Effector memory CD8-positive, alpha-beta T cell (primary cell): Measurements from ENCODE around the gene SYCE3.

Experiments
- ATAC-seq: fragments of 150-1000 bp; cut with Tn5 transposase; replicated peaks from 2 replicates; pipeline ENCODE4 v1.10.0; 2021; ENCODE audit warnings: mild to moderate bottlenecking, moderate library complexity
- DNase-seq, 3 experiments: peaks; one replicate each; pipeline ENCODE4 v3.0.0; 2021
- H3K27ac Mint-ChIP-seq, 2 donors: one replicate each; pipeline ENCODE4 v1.8.0; 2022; ENCODE audit warnings: mild to moderate bottlenecking in 2 of 2, mixed read lengths in 2 of 2, moderate library complexity in 2 of 2
- H3K27me3 Mint-ChIP-seq, 2 donors: one replicate each; pipeline ENCODE4 v1.8.0; 2022; ENCODE audit warnings: mixed read lengths in 2 of 2
- H3K36me3 Mint-ChIP-seq: one replicate; pipeline ENCODE4 v1.8.0; 2022; ENCODE audit warnings: mild to moderate bottlenecking, moderate library complexity, mixed read lengths; ENCODE audit not compliant: insufficient read depth
- H3K4me1 Mint-ChIP-seq, 2 donors: one replicate each; pipeline ENCODE4 v1.8.0; 2022; ENCODE audit warnings: low read depth in 2 of 2, mixed read lengths in 2 of 2
- H3K4me3 Mint-ChIP-seq, 2 donors: one replicate each; pipeline ENCODE4 v1.8.0; 2022; ENCODE audit warnings: mild to moderate bottlenecking in 2 of 2, mixed read lengths in 2 of 2, moderate library complexity in 2 of 2
- H3K9me3 Mint-ChIP-seq, 2 donors: one replicate each; pipeline ENCODE4 v1.8.0; 2022; ENCODE audit warnings: mixed read lengths in 2 of 2

The SYCE3 gene

GRCh38 chr22:50585781-50586180, 23.1 kb upstream of the SYCE3 start:
- H3K27me3 Mint-ChIP-seq, result no peaks in the 10 kb centered on the region
- H3K36me3 Mint-ChIP-seq, result peaks cover 14% of the 10 kb centered on the region
- no peak for ATAC-seq
- H3K27ac Mint-ChIP-seq, result no peak overlapping the region
- H3K4me3 Mint-ChIP-seq, result no peak overlapping the region
- no peak for DNase-seq
- no peaks in the 10 kb centered on the region for H3K9me3 Mint-ChIP-seq
- H3K4me1 Mint-ChIP-seq, result peaks cover 5 to 10% of the 10 kb centered on the region in 2 donors

GRCh38 chr22:50585238-50585637, 22.5 kb upstream of the SYCE3 start:
- Mint-ChIP-seq H3K4me3 (no peak overlapping the region), H3K4me1 (peaks cover 5 to 11% of the 10 kb centered on the region in 2 donors), H3K9me3 (no peaks in the 10 kb centered on the region), H3K36me3 (peaks cover 18% of the 10 kb centered on the region), H3K27ac (no peak overlapping the region), H3K27me3 (no peaks in the 10 kb centered on the region)
- ATAC-seq (no peak), DNase-seq (no peak)

GRCh38 chr22:50584106-50585096, 21.7 kb upstream of the SYCE3 start:
- peak overlapping the region; percentile 88 to 91 for H3K4me3 Mint-ChIP-seq
- ATAC-seq, result no peak

GRCh38 chr22:50583294-50583861, 20.7 kb upstream of the SYCE3 start:
- H3K36me3 Mint-ChIP-seq, result peaks cover 18% of the 10 kb centered on the region
- ATAC-seq (peak; percentile 14), DNase-seq (no peak)
- H3K27me3 Mint-ChIP-seq, result no peaks in the 10 kb centered on the region
- peak overlapping the region; percentile 88 to 91 for H3K4me3 Mint-ChIP-seq
- H3K9me3 Mint-ChIP-seq, result no peaks in the 10 kb centered on the region
- H3K4me1 Mint-ChIP-seq, result peaks cover 5 to 12% of the 10 kb centered on the region in 2 donors
- H3K27ac Mint-ChIP-seq, result peak overlapping the region; percentile 96

More at GRCh38 chr22:50584106-50585096, 21.7 kb upstream of the SYCE3 start:
- no peak for DNase-seq
- Mint-ChIP-seq H3K27ac (no peak overlapping the region), H3K36me3 (peaks cover 18% of the 10 kb centered on the region), H3K9me3 (no peaks in the 10 kb centered on the region), H3K4me1 (peaks cover 5 to 12% of the 10 kb centered on the region in 2 donors), H3K27me3 (no peaks in the 10 kb centered on the region)

- peaks cover 5 to 12% of the 10 kb centered on the region in 2 donors for H3K4me1 Mint-ChIP-seq
- H3K27me3 Mint-ChIP-seq, result no peaks in the 10 kb centered on the region
- peak within 1 kb of the TSS; percentile 96 for H3K27ac Mint-ChIP-seq
- H3K36me3 Mint-ChIP-seq, result peaks cover 18% of the 10 kb centered on the region
- no peaks in the 10 kb centered on the region for H3K9me3 Mint-ChIP-seq
- peak; percentile 98 for DNase-seq
- peak; percentile 90 for ATAC-seq
- H3K4me3 Mint-ChIP-seq, result peak within 1 kb of the TSS; percentile 88 to 91
These were observed 20.0 kb upstream of the SYCE3 start, which contains the start of gene CHKB for GRCh38 chr22:50582493-50583293. TSS of gene CHKB (minus strand) at chr22:50582849. CDS start at chr22:50582781, 68 bp downstream.

- Mint-ChIP-seq H3K27me3 (no peaks in the 10 kb centered on the region), H3K27ac (peak overlapping the region; percentile 96), H3K4me1 (peaks cover 5 to 15% of the 10 kb centered on the region in 2 donors), H3K36me3 (peaks cover 18% of the 10 kb centered on the region), H3K4me3 (peak overlapping the region; percentile 88 to 91), H3K9me3 (no peaks in the 10 kb centered on the region)
- DNase-seq (no peak), ATAC-seq (peak; percentile 0)
These were observed 19.3 kb upstream of the SYCE3 start for GRCh38 chr22:50581950-50582492.

- DNase-seq (no peak), ATAC-seq (no peak)
- Mint-ChIP-seq H3K27ac (peak overlapping the region; percentile 96), H3K36me3 (peaks cover 22% of the 10 kb centered on the region), H3K4me1 (peaks cover 5 to 15% of the 10 kb centered on the region in 2 donors), H3K27me3 (no peaks in the 10 kb centered on the region), H3K4me3 (peak overlapping the region; percentile 88 to 91), H3K9me3 (no peaks in the 10 kb centered on the region)
These were observed 18.6 kb upstream of the SYCE3 start for GRCh38 chr22:50581031-50581949.

- no peak overlapping the region for H3K4me3 Mint-ChIP-seq
- no peak for DNase-seq
- H3K27me3 Mint-ChIP-seq, result no peaks in the 10 kb centered on the region
- peaks cover 26% of the 10 kb centered on the region for H3K36me3 Mint-ChIP-seq
- peak overlapping the region in 1 of 2 donors; percentile 69 for H3K27ac Mint-ChIP-seq
- no peaks in the 10 kb centered on the region for H3K9me3 Mint-ChIP-seq
- ATAC-seq, result no peak
- peaks cover 5 to 15% of the 10 kb centered on the region in 2 donors for H3K4me1 Mint-ChIP-seq
These were observed 17.0 kb upstream of the SYCE3 start for GRCh38 chr22:50579752-50580151.

GRCh38 chr22:50578776-50579310, 16.1 kb upstream of the SYCE3 start:
- no peak for ATAC-seq
- Mint-ChIP-seq H3K27ac (no peak overlapping the region), H3K4me3 (no peak overlapping the region), H3K27me3 (no peaks in the 10 kb centered on the region), H3K9me3 (no peaks in the 10 kb centered on the region), H3K4me1 (peaks cover 5 to 15% of the 10 kb centered on the region in 2 donors), H3K36me3 (peaks cover 26% of the 10 kb centered on the region)
- no peak for DNase-seq

- no peak for DNase-seq
- no peak within 1 kb of the TSS for H3K4me3 Mint-ChIP-seq
- H3K27ac Mint-ChIP-seq, result no peak within 1 kb of the TSS
- no peak for ATAC-seq
- H3K4me1 Mint-ChIP-seq, result peaks cover 0 to 9% of the 10 kb centered on the region in 2 donors
- H3K9me3 Mint-ChIP-seq, result no peaks in the 10 kb centered on the region
- H3K36me3 Mint-ChIP-seq, result peaks cover 21% of the 10 kb centered on the region
- H3K27me3 Mint-ChIP-seq, result no peaks in the 10 kb centered on the region
These were observed 15.5 kb upstream of the SYCE3 start, which contains the start of gene CPT1B for GRCh38 chr22:50577987-50578775. TSS of gene CPT1B (minus strand) at chr22:50578427. CDS start at chr22:50577915, 512 bp downstream.

- ATAC-seq, result no peak
- H3K27ac Mint-ChIP-seq, result no peak overlapping the region
- H3K27me3 Mint-ChIP-seq, result no peaks in the 10 kb centered on the region
- no peak overlapping the region for H3K4me3 Mint-ChIP-seq
- peaks cover 16% of the 10 kb centered on the region for H3K36me3 Mint-ChIP-seq
- no peaks in the 10 kb centered on the region for H3K9me3 Mint-ChIP-seq
- H3K4me1 Mint-ChIP-seq, result peaks cover 3 to 9% of the 10 kb centered on the region in 2 donors
- no peak for DNase-seq
These were observed 14.9 kb upstream of the SYCE3 start for GRCh38 chr22:50577697-50577986.
